Fibroblast of lung (primary cell): ENCODE measurements around the gene IL10RA. TPM values are rescaled to one million over a fixed set of nuclear protein-coding genes. Genes with fewer than 3 reads are reported as not detected.

Experiments used
- DNase-seq, 2 donors: peaks; one replicate each; pipeline versions ENCODE4 v3.0.0 to v3.0.0-alpha.2; 2010; ENCODE audit warnings: low read depth in 2 of 2
- H2AFZ ChIP-seq: 2 replicates; pipeline ENCODE4 v1.5.1; 2012; ENCODE audit warnings: low read length, control low read depth, inconsistent platforms
- H3K27ac ChIP-seq: 2 replicates; pipeline ENCODE4 v1.5.1; 2011; ENCODE audit warnings: low read length, control low read depth; ENCODE audit not compliant: insufficient read depth
- H3K27me3 ChIP-seq: 2 replicates; pipeline ENCODE4 v1.5.1; 2011; ENCODE audit warnings: mild to moderate bottlenecking, low read length; ENCODE audit not compliant: control insufficient read depth, insufficient read depth
- H3K36me3 ChIP-seq: 2 replicates; pipeline ENCODE4 v1.5.1; 2011; ENCODE audit warnings: low read length; ENCODE audit not compliant: control insufficient read depth, insufficient read depth
- H3K4me1 ChIP-seq: 2 replicates; pipeline ENCODE4 v1.5.1; 2011; ENCODE audit warnings: low read length; ENCODE audit not compliant: control insufficient read depth, insufficient read depth; ENCODE audit errors: extremely low read depth
- H3K4me2 ChIP-seq: 2 replicates; pipeline ENCODE4 v1.5.1; 2011; ENCODE audit warnings: low read length, control low read depth; ENCODE audit not compliant: insufficient read depth; ENCODE audit errors: extremely low read depth
- H3K4me3 ChIP-seq, 4 experiments: fragments of 200-600 bp in 1 of 4; sonication (generic) in 1 of 4; replicated peaks in 1 of 4; 2 replicates each; pipeline ENCODE4 v1.5.1; 2011 to 2016; ENCODE audit warnings: low read length in 4 of 4, low read depth in 3 of 4, mild to moderate bottlenecking in 3 of 4, control low read depth in 2 of 4, inconsistent platforms in 1 of 4, mixed read lengths in 1 of 4; ENCODE audit not compliant: insufficient read depth in 1 of 4; ENCODE audit errors: control extremely low read depth in 1 of 4
- H3K79me2 ChIP-seq: 2 replicates; pipeline ENCODE4 v1.5.1; 2012; ENCODE audit warnings: mild to moderate bottlenecking, low read length, inconsistent platforms; ENCODE audit not compliant: control insufficient read depth, insufficient read depth
- H3K9ac ChIP-seq: 2 replicates; pipeline ENCODE4 v1.5.1; 2011; ENCODE audit warnings: mild to moderate bottlenecking, low read length, control low read depth; ENCODE audit not compliant: insufficient read depth
- H3K9me3 ChIP-seq: 2 replicates; pipeline ENCODE4 v1.5.1; 2012; ENCODE audit warnings: low read depth, low read length; ENCODE audit not compliant: control insufficient read depth, insufficient read depth
- H4K20me1 ChIP-seq: 2 replicates; pipeline ENCODE4 v1.5.1; 2011; ENCODE audit warnings: low read length; ENCODE audit not compliant: control insufficient read depth, insufficient read depth; ENCODE audit errors: extremely low read depth
- EZH2 ChIP-seq: IDR thresholded peaks from 2 replicates; pipeline ENCODE4 v1.5.1; 2012; ENCODE audit warnings: low read length, control low read depth, mild to moderate bottlenecking; ENCODE audit errors: missing control alignments
- polyA plus RNA-seq, 2 donors: library from polyadenylated mRNA; depleted of rRNA in 1 of 2; stranded (reverse) in 1 of 2; unstranded in 1 of 2; fragments of >200 nt; gene quantifications; 2 replicates each; pipeline ENCODE4 v1.2.1, GENCODE V29; 2011 to 2012; ENCODE audit warnings: missing spikeins in 1 of 2
- total RNA-seq: library from RNA; depleted of rRNA; stranded (reverse); fragments of >200 nt; gene quantifications from 2 replicates; pipeline ENCODE4 v1.2.1, GENCODE V29; 2014
- TF ChIP-seq, protein P1 (sequence below), 2 donors: IDR thresholded peaks in 1 of 2; conservative IDR thresholded peaks in 1 of 2; 1 replicate in 1 of 2; 2 replicates in 1 of 2; pipeline ENCODE4 v1.5.1; 2011 to 2012; ENCODE audit warnings: low read length in 2 of 2, control low read depth in 1 of 2, inconsistent platforms in 1 of 2, low read depth in 1 of 2, mild to moderate bottlenecking in 1 of 2

The IL10RA gene
- total and polyA plus RNA-seq, 2 donors (not counting 1 experiment from before 2014, with no cell fraction given): 0.17 TPM; not detected in 1

DNA sequence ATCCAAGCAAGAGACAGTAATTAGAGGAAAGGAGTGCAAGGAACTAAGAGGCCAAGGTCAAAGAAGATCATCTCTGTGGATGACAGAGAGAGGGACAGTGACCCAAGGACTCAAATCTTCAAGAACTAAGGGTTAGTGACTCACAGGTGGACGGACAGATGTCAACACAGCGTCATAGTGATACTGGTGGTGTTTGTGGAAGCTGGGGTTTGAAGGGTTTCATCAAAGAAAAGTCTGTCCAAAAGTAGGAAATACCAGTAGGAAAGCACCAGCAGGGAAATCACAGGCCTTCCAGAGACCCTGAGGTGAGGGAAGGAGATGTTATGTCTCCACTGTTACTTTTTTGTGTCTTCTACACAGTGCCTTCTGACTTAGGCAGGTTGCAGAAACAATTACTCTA lies 32.2 kb downstream of the IL10RA start:
- Histone ChIP-seq H3K4me2 (no peak overlapping the region), H3K36me3 (no peaks in the 10 kb centered on the region), H3K4me3 (no peak overlapping the region), H3K27me3 (no peaks in the 10 kb centered on the region), H2AFZ (no peak overlapping the region), H3K9me3 (no peaks in the 10 kb centered on the region), H4K20me1 (no peaks in the 10 kb centered on the region), H3K4me1 (no peaks in the 10 kb centered on the region), H3K9ac (no peak overlapping the region), H3K27ac (no peak overlapping the region), H3K79me2 (no peaks in the 10 kb centered on the region)
- DNase-seq: no peak
- TF ChIP-seq, protein P1, sequence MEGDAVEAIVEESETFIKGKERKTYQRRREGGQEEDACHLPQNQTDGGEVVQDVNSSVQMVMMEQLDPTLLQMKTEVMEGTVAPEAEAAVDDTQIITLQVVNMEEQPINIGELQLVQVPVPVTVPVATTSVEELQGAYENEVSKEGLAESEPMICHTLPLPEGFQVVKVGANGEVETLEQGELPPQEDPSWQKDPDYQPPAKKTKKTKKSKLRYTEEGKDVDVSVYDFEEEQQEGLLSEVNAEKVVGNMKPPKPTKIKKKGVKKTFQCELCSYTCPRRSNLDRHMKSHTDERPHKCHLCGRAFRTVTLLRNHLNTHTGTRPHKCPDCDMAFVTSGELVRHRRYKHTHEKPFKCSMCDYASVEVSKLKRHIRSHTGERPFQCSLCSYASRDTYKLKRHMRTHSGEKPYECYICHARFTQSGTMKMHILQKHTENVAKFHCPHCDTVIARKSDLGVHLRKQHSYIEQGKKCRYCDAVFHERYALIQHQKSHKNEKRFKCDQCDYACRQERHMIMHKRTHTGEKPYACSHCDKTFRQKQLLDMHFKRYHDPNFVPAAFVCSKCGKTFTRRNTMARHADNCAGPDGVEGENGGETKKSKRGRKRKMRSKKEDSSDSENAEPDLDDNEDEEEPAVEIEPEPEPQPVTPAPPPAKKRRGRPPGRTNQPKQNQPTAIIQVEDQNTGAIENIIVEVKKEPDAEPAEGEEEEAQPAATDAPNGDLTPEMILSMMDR (conservative IDR thresholded peaks at IDR 0.05 in 1 of 2, IDR thresholded peaks at IDR 0.05 in 1 of 2; ENCODE audit: low read depth in 1 of 2, low read length in 2 of 2): no peak
- TF ChIP-seq EZH2: no peak

DNA sequence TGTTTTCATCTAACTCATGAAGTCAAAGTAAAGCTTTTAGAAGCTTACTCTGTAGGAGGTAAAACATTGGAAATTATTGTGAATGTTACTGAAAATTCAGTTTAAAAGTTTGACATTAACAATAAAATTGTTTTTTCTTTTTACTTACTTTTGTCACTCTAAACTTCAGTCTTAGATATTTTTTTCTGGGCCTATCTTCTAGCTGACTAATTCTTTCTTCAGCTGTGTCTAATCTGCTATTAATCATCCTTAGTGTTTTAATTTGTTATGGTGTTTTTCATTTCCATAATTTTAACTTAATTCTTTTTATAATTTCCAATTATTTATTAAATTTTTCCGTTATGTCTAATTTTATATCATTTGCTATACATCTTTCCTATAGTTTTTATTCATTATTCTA lies 35.0 kb downstream of the IL10RA start:
- Histone ChIP-seq H3K4me3 (no peak overlapping the region), H3K4me2 (no peak overlapping the region), H4K20me1 (no peaks in the 10 kb centered on the region), H3K9ac (no peak overlapping the region), H3K79me2 (no peaks in the 10 kb centered on the region), H3K9me3 (no peaks in the 10 kb centered on the region), H3K27ac (no peak overlapping the region), H3K27me3 (no peaks in the 10 kb centered on the region), H3K36me3 (no peaks in the 10 kb centered on the region), H3K4me1 (no peaks in the 10 kb centered on the region), H2AFZ (no peak overlapping the region)
- no peak for DNase-seq
- TF ChIP-seq, protein P1 (conservative IDR thresholded peaks at IDR 0.05 in 1 of 2, IDR thresholded peaks at IDR 0.05 in 1 of 2; ENCODE audit: low read depth in 1 of 2, low read length in 2 of 2): no peak
- no peak for TF ChIP-seq EZH2

DNA sequence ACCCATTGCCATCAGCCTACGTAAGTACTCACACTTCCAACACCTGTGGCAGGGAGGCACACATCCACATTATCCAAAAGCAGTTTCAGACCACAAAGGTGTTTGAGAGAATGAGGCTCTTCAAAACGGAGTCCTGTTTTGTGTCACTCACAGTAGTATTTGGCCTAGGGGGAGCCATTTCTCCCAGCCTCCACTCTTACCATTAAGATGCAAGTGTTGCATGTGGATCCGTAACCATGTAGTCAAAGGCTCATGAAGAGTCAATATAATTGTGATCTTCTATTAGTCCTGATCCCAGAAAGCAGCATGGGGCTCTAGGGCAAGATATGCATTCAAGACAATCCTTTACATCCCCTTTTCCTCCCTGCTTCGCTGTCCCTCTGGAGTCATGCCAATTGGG lies 41.5 kb downstream of the IL10RA start:
- H3K27ac ChIP-seq: no peak overlapping the region
- no peaks in the 10 kb centered on the region for H3K27me3 ChIP-seq
- no peaks in the 10 kb centered on the region for H3K9me3 ChIP-seq
- no peak overlapping the region for H3K4me2 ChIP-seq
- H3K36me3 ChIP-seq: no peaks in the 10 kb centered on the region
- no peaks in the 10 kb centered on the region for H4K20me1 ChIP-seq
- no peak overlapping the region for H3K4me3 ChIP-seq
- no peak overlapping the region for H2AFZ ChIP-seq
- H3K79me2 ChIP-seq: no peaks in the 10 kb centered on the region
- TF ChIP-seq, protein P1 (conservative IDR thresholded peaks at IDR 0.05 in 1 of 2, IDR thresholded peaks at IDR 0.05 in 1 of 2; ENCODE audit: low read depth in 1 of 2, low read length in 2 of 2): no peak
- no peak for TF ChIP-seq EZH2
- no peak overlapping the region for H3K9ac ChIP-seq
- H3K4me1 ChIP-seq: no peaks in the 10 kb centered on the region
- DNase-seq: no peak
